B cell (primary cell): ENCODE measurements around the gene PGPEP1. TPM values are rescaled to one million over a fixed set of nuclear protein-coding genes. Genes with fewer than 3 reads are reported as not detected.

ENCODE experiments used
- ATAC-seq: fragments of 200-7000 bp; cut with Tn5 transposase; one replicate; pipeline ENCODE4 v1.10.0; 2021; ENCODE audit warnings: low read depth, mild to moderate bottlenecking, moderate number of reproducible peaks, moderate library complexity
- CTCF ChIA-PET: fragments of 350-600 bp; sonication (Branson Sonifier 250); formaldehyde crosslinking; loops from one replicate; lab custom pipeline; 2021; ENCODE audit warnings: antibody characterized with exemption, inconsistent platforms; lab: Charles Lee
- POLR2A ChIA-PET: fragments of 350-600 bp; sonication (Branson Sonifier 250); formaldehyde crosslinking; loops from one replicate; lab custom pipeline; 2021; ENCODE audit warnings: antibody characterized with exemption; lab: Charles Lee
- DNase-seq: peaks from one replicate; pipeline ENCODE4 v3.0.0; 2013
- H2AFZ ChIP-seq: 2 replicates; pipeline ENCODE4 v1.6.1; 2012; ENCODE audit warnings: mild to moderate bottlenecking, low read depth, low read length; ENCODE audit not compliant: insufficient read depth, poor library complexity, severe bottlenecking
- H3K27ac ChIP-seq, 2 donors: 1 replicate in 1 of 2; 2 replicates in 1 of 2; pipeline ENCODE4 v1.5.1; 2012 to 2013; ENCODE audit warnings: low read length in 2 of 2, mild to moderate bottlenecking in 2 of 2, moderate library complexity in 1 of 2
- H3K27me3 ChIP-seq, 4 experiments: fragments of 200-600 bp in 1 of 4; sonication (generic) in 1 of 4; replicated peaks in 1 of 4; 1 replicate in 2 of 4; 2 replicates in 2 of 4; pipeline versions ENCODE4 v1.6.1 to v1.7.0; 2013 to 2016; ENCODE audit warnings: low read length in 3 of 4, mild to moderate bottlenecking in 2 of 4, mixed read lengths in 1 of 4, moderate library complexity in 1 of 4; ENCODE audit not compliant: insufficient read depth in 4 of 4, control insufficient read depth in 3 of 4; ENCODE audit errors: control extremely low read depth in 1 of 4
- H3K36me3 ChIP-seq, 2 experiments: replicated peaks in 1 of 2; 1 replicate in 1 of 2; 2 replicates in 1 of 2; pipeline versions ENCODE4 v1.6.1 to v1.7.1; 2013; ENCODE audit warnings: low read length in 1 of 2; ENCODE audit not compliant: insufficient read depth in 2 of 2, control insufficient read depth in 1 of 2; ENCODE audit errors: control extremely low read depth in 1 of 2, extremely low read depth in 1 of 2
- H3K4me1 ChIP-seq, 2 donors: fragments of 200-600 bp in 1 of 2; sonication (generic) in 1 of 2; 1 replicate in 1 of 2; 2 replicates in 1 of 2; pipeline versions ENCODE4 v1.5.1 to v1.6.1; 2013 to 2017; ENCODE audit warnings: low read length in 2 of 2; ENCODE audit not compliant: control insufficient read depth in 2 of 2, insufficient read depth in 2 of 2
- H3K4me2 ChIP-seq: replicated peaks from 2 replicates; pipeline ENCODE3; 2012; ENCODE audit warnings: mild to moderate bottlenecking, low read depth, low read length; ENCODE audit not compliant: poor library complexity, severe bottlenecking
- H3K4me3 ChIP-seq, 5 experiments: fragments of 200-600 bp in 1 of 5; sonication (generic) in 1 of 5; 1 replicate in 3 of 5; 2 replicates in 2 of 5; pipeline versions ENCODE4 v1.5.1 to v1.7.0; 2011 to 2016; ENCODE audit warnings: low read length in 4 of 5, mild to moderate bottlenecking in 4 of 5, low read depth in 2 of 5, control low read depth in 1 of 5, moderate library complexity in 1 of 5; ENCODE audit not compliant: insufficient read depth in 1 of 5; ENCODE audit errors: control extremely low read depth in 1 of 5, extremely low read depth in 1 of 5
- H3K79me2 ChIP-seq: fragments of 200-600 bp; sonication (generic); one replicate; pipeline ENCODE4 v1.6.0; 2016; ENCODE audit warnings: low read length; ENCODE audit not compliant: control insufficient read depth, insufficient read depth
- H3K9ac ChIP-seq: fragments of 200-600 bp; sonication (generic); 2 replicates; pipeline ENCODE4 v1.6.1; 2017; ENCODE audit warnings: mild to moderate bottlenecking, low read length, moderate library complexity
- H3K9me3 ChIP-seq, 3 donors: one replicate each; pipeline versions ENCODE4 v1.6.1 to v1.7.1; 2013; ENCODE audit warnings: low read length in 2 of 3; ENCODE audit not compliant: control insufficient read depth in 2 of 3, insufficient read depth in 1 of 3; ENCODE audit errors: control extremely low read depth in 1 of 3
- H4K20me1 ChIP-seq: 2 replicates; pipeline ENCODE4 v1.6.0; 2012; ENCODE audit warnings: mild to moderate bottlenecking, low read length; ENCODE audit not compliant: insufficient read depth, control insufficient read depth, poor library complexity, severe bottlenecking
- H3K27ac Mint-ChIP-seq: one replicate; pipeline ENCODE4 v1.8.0; 2021; ENCODE audit warnings: mixed read lengths
- H3K27me3 Mint-ChIP-seq: one replicate; pipeline ENCODE4 v1.8.0; 2021; ENCODE audit warnings: mixed read lengths
- H3K4me1 Mint-ChIP-seq: one replicate; pipeline ENCODE4 v1.8.0; 2021; ENCODE audit warnings: mixed read lengths
- H3K4me3 Mint-ChIP-seq: one replicate; pipeline ENCODE4 v1.8.0; 2021; ENCODE audit warnings: mixed read lengths
- H3K9me3 Mint-ChIP-seq: one replicate; pipeline ENCODE4 v1.8.0; 2022; ENCODE audit warnings: mixed read lengths; ENCODE audit not compliant: insufficient read depth
- CTCF ChIP-seq: fragments of 200-600 bp; IDR thresholded peaks from one replicate; pipeline ENCODE4 v1.8.0; 2022; ENCODE audit warnings: antibody characterized with exemption, mild to moderate bottlenecking
- EZH2 ChIP-seq: IDR thresholded peaks from 2 replicates; pipeline ENCODE4 v1.6.1; 2012; ENCODE audit warnings: borderline replicate concordance, low read depth, mild to moderate bottlenecking, moderate library complexity, low read length; ENCODE audit not compliant: insufficient read depth, poor library complexity, severe bottlenecking
- WGBS: methylation state at CpG from one replicate; pipeline ENCODE4 v1.1.5; 2013; ENCODE audit warnings: missing lambda C conversion rate; ENCODE audit not compliant: insufficient coverage; 5-methylcytosine and 5-hydroxymethylcytosine counted together
- intact Hi-C: fragments of 100-400 bp; cut with micrococcal nuclease; formaldehyde crosslinking; loops from one replicate; pipeline ENCODE4 v1.10.0; 2022
- polyA plus RNA-seq: library from polyadenylated mRNA; depleted of rRNA; stranded (reverse); fragments of >200 nt; gene quantifications from 2 replicates; pipeline ENCODE4 v1.2.3, GENCODE V29; 2012
- total RNA-seq, 2 donors: library from RNA; stranded (reverse); fragments of 120-200 nt in 1 of 2; gene quantifications; 1 replicate in 1 of 2; 2 replicates in 1 of 2; pipeline versions ENCODE4 v1.2.3 to v1.2.4, GENCODE V29; 2013 to 2022

Gene PGPEP1
- total and polyA plus RNA-seq, 2 donors (not counting 1 experiment from before 2014, with no cell fraction given) = 17.6 to 20.9 TPM

- no peak overlapping the region for H3K27ac Mint-ChIP-seq
- no peaks in the 10 kb centered on the region for H3K9me3 Mint-ChIP-seq
- Histone ChIP-seq H3K27me3 (peaks cover 0 to 7% (median 0%) of the 10 kb centered on the region in 4 experiments), H3K36me3 (no peaks in the 10 kb centered on the region), H3K27ac (no peak overlapping the region), H3K79me2 (no peaks in the 10 kb centered on the region), H3K9ac (no peak overlapping the region), H3K4me1 (peaks cover 6 to 11% of the 10 kb centered on the region in 2 donors), H2AFZ (no peak overlapping the region), H3K4me3 (no peak overlapping the region), H3K4me2 (no peak overlapping the region), H3K9me3 (no peaks in the 10 kb centered on the region), H4K20me1 (no peaks in the 10 kb centered on the region)
- ChIA-PET CTCF (interaction anchor here (0.8 to 4.1 kb wide), 4 partner anchors 54 to 113 kb away, joined by 3 to 22 read pairs (median 5); no protein-coding TSS in a partner anchor), POLR2A (interaction anchor here (0.6 kb wide), 1 partner anchor 122 kb away, joined by 3 read pairs; no protein-coding TSS in a partner anchor)
- ATAC-seq (no peak), DNase-seq (no peak)
- no peak for TF ChIP-seq CTCF
- H3K4me1 Mint-ChIP-seq = peaks cover 10% of the 10 kb centered on the region
- peaks cover 3% of the 10 kb centered on the region for H3K27me3 Mint-ChIP-seq
- 97% methylated on average over 13 of the region's 15 CpGs for WGBS
- intact Hi-C loops = no loop called here
- H3K4me3 Mint-ChIP-seq = no peak overlapping the region
Observed at GRCh38 chr19:18332917-18333530, 7.4 kb upstream of the PGPEP1 start.

- CTCF ChIA-PET = interaction anchor here (0.9 to 4.1 kb wide), 3 partner anchors 55 to 82 kb away, joined by 5 to 22 read pairs (median 5); no protein-coding TSS in a partner anchor
- H3K4me3 ChIP-seq = no peak overlapping the region
Observed at GRCh38 chr19:18333680-18334079, 6.7 kb upstream of the PGPEP1 start.

More at GRCh38 chr19:18333680-18334079, 6.7 kb upstream of the PGPEP1 start:
- DNase-seq (no peak), ATAC-seq (no peak)
- POLR2A ChIA-PET = no interaction called here
- peaks cover 5% of the 10 kb centered on the region for H3K4me1 Mint-ChIP-seq
- TF ChIP-seq EZH2 (no peak), CTCF (no peak)
- Histone ChIP-seq H3K36me3 (no peaks in the 10 kb centered on the region), H3K27me3 (peaks cover 0 to 7% (median 0%) of the 10 kb centered on the region in 4 experiments), H3K9me3 (no peaks in the 10 kb centered on the region), H3K9ac (no peak overlapping the region), H3K79me2 (no peaks in the 10 kb centered on the region), H4K20me1 (no peaks in the 10 kb centered on the region), H3K4me2 (no peak overlapping the region), H2AFZ (no peak overlapping the region), H3K4me1 (peaks cover 3 to 4% of the 10 kb centered on the region in 2 donors), H3K27ac (no peak overlapping the region)
- no peak overlapping the region for H3K4me3 Mint-ChIP-seq
- no peak overlapping the region for H3K27ac Mint-ChIP-seq
- H3K9me3 Mint-ChIP-seq = no peaks in the 10 kb centered on the region
- 93% methylated on average over 3 of the region's 6 CpGs for WGBS
- H3K27me3 Mint-ChIP-seq = peaks cover 3% of the 10 kb centered on the region
- intact Hi-C loops = no loop called here
